HEK293 (cell line): Measurements from ENCODE around the gene AHSA1.
"Not testable (repeated sequence)": the region's sequence is repeated elsewhere in the genome, so short reads cannot be mapped to it uniquely, and the experiment has no call there.

Source experiments
- CTCF ChIA-PET: fragments of 350-600 bp; formaldehyde crosslinking; extraction: SDS; loops from one replicate; lab custom pipeline; 2021; ENCODE audit warnings: antibody characterized with exemption; lab: Yijun Ruan, JAX
- POLR2A ChIA-PET: fragments of 300-600 bp; formaldehyde crosslinking; extraction: SDS; loops from one replicate; lab custom pipeline; 2020; ENCODE audit warnings: antibody characterized with exemption, inconsistent platforms; lab: Yijun Ruan, JAX
- H3K27ac ChIP-seq: fragments of 200-500 bp; sonication (Bioruptor generic); 2 replicates; pipeline ENCODE4 v1.5.1; 2014; ENCODE audit warnings: low read depth, low read length, control low read depth, inconsistent platforms; ENCODE audit errors: extremely low read depth
- H3K36me3 ChIP-seq, 2 experiments: fragments of 200-500 bp in 1 of 2; sonication (Bioruptor generic) in 1 of 2; 1 replicate in 1 of 2; 2 replicates in 1 of 2; pipeline ENCODE4 v1.5.1; 2014 to 2017; ENCODE audit warnings: inconsistent platforms in 2 of 2, low read length in 2 of 2; ENCODE audit not compliant: control insufficient read depth in 2 of 2, insufficient read depth in 1 of 2
- H3K4me1 ChIP-seq: fragments of 200-500 bp; sonication (Bioruptor generic); 2 replicates; pipeline ENCODE4 v1.5.1; 2014; ENCODE audit warnings: mild to moderate bottlenecking, low read length, inconsistent platforms; ENCODE audit not compliant: control insufficient read depth, insufficient read depth
- H3K4me3 ChIP-seq: 2 replicates; pipeline ENCODE4 v1.5.1; 2011; ENCODE audit warnings: low read depth, mild to moderate bottlenecking, control low read depth, low read length, moderate library complexity
- H3K9me3 ChIP-seq: fragments of 200-500 bp; sonication (Bioruptor generic); 2 replicates; pipeline ENCODE4 v1.5.1; 2014; ENCODE audit warnings: low read depth, low read length, inconsistent platforms; ENCODE audit not compliant: control insufficient read depth, insufficient read depth
- FEZF1 ChIP-seq: fragments of 450-650 bp; formaldehyde crosslinking; IDR thresholded peaks from 2 replicates; pipeline ENCODE4 v1.5.1; 2016; ENCODE audit warnings: missing biosample characterization, missing genetic modification characterization
- HOXC10 ChIP-seq: sonication (generic); formaldehyde crosslinking; IDR thresholded peaks from 2 replicates; pipeline ENCODE4 v1.8.1; 2023; ENCODE audit warnings: mild to moderate bottlenecking, missing genetic modification reagents
- YY2 ChIP-seq: fragments of 450-650 bp; formaldehyde crosslinking; IDR thresholded peaks from 2 replicates; pipeline ENCODE4 v1.5.1; 2016; ENCODE audit warnings: missing biosample characterization, missing genetic modification characterization
- ZFHX2 ChIP-seq: fragments of 450-650 bp; formaldehyde crosslinking; conservative IDR thresholded peaks from 2 replicates; pipeline ENCODE4 v1.5.1; 2016; ENCODE audit warnings: missing biosample characterization, missing genetic modification characterization
- ZNF114 ChIP-seq: fragments of 450-650 bp; formaldehyde crosslinking; IDR thresholded peaks from 2 replicates; pipeline ENCODE4 v1.5.0; 2017; ENCODE audit warnings: missing biosample characterization, missing genetic modification characterization
- ZNF132 ChIP-seq: fragments of 450-650 bp; formaldehyde crosslinking; IDR thresholded peaks from 2 replicates; pipeline ENCODE4 v1.5.1; 2017; ENCODE audit warnings: missing biosample characterization, missing genetic modification characterization, borderline replicate concordance
- ZNF202 ChIP-seq: fragments of 450-650 bp; formaldehyde crosslinking; IDR thresholded peaks from 2 replicates; pipeline ENCODE4 v1.5.1; 2016; ENCODE audit warnings: missing biosample characterization, missing genetic modification characterization, borderline replicate concordance
- ZNF274 ChIP-seq, 2 experiments: fragments of 200-500 bp in 1 of 2; fragments of 450-650 bp in 1 of 2; sonication (Bioruptor generic) in 1 of 2; formaldehyde crosslinking in 1 of 2; IDR thresholded peaks; 2 replicates each; pipeline versions ENCODE4 v1.5.1 to v1.6.1; 2014 to 2016; ENCODE audit warnings: borderline replicate concordance in 1 of 2, inconsistent platforms in 1 of 2, low read length in 1 of 2, missing biosample characterization in 1 of 2, missing genetic modification characterization in 1 of 2
- ZNF292 ChIP-seq: fragments of 450-650 bp; formaldehyde crosslinking; IDR thresholded peaks from 2 replicates; pipeline ENCODE4 v1.5.1; 2016; ENCODE audit warnings: low read depth, missing biosample characterization, missing genetic modification characterization, borderline replicate concordance
- ZNF426 ChIP-seq: fragments of 450-650 bp; formaldehyde crosslinking; IDR thresholded peaks from 2 replicates; pipeline ENCODE4 v1.5.1; 2017; ENCODE audit warnings: missing biosample characterization, missing genetic modification characterization, mild to moderate bottlenecking, inconsistent platforms, moderate library complexity
- ZNF510 ChIP-seq: fragments of 450-650 bp; formaldehyde crosslinking; IDR thresholded peaks from 2 replicates; pipeline ENCODE4 v1.5.1; 2018; ENCODE audit warnings: mild to moderate bottlenecking, missing genetic modification characterization, missing biosample characterization; ENCODE audit not compliant: insufficient replicate concordance
- ZNF610 ChIP-seq: fragments of 450-650 bp; formaldehyde crosslinking; IDR thresholded peaks from 2 replicates; pipeline ENCODE4 v1.5.1; 2016; ENCODE audit warnings: missing biosample characterization, missing genetic modification characterization, borderline replicate concordance
- ZNF626 ChIP-seq: fragments of 450-650 bp; sonication (Bioruptor Pico); formaldehyde crosslinking; IDR thresholded peaks from 2 replicates; pipeline ENCODE4 v1.5.1; 2018; ENCODE audit warnings: missing biosample characterization, missing genetic modification characterization, inconsistent platforms
- ZNF670 ChIP-seq: fragments of 450-650 bp; formaldehyde crosslinking; IDR thresholded peaks from 2 replicates; pipeline ENCODE4 v1.5.1; 2016; ENCODE audit warnings: missing biosample characterization, missing genetic modification characterization, low read depth
- ZNF830 ChIP-seq: fragments of 450-650 bp; IDR thresholded peaks from 2 replicates; pipeline ENCODE4 v1.5.0; 2018; ENCODE audit warnings: missing biosample characterization, missing genetic modification characterization, low read depth, mild to moderate bottlenecking, moderate library complexity
- TF ChIP-seq, protein P1 (sequence below): fragments of 450-650 bp; IDR thresholded peaks from 2 replicates; pipeline ENCODE4 v1.5.1; 2018; ENCODE audit warnings: missing biosample characterization, mild to moderate bottlenecking, missing genetic modification characterization
- TF ChIP-seq, protein P2 (sequence below): fragments of 450-650 bp; formaldehyde crosslinking; IDR thresholded peaks from 2 replicates; pipeline ENCODE4 v1.5.1; 2016; ENCODE audit warnings: missing biosample characterization, missing genetic modification characterization
- TF ChIP-seq, protein P3 (sequence below): fragments of 450-650 bp; formaldehyde crosslinking; IDR thresholded peaks from 2 replicates; pipeline ENCODE4 v1.5.1; 2016; ENCODE audit warnings: missing biosample characterization, missing genetic modification characterization

The AHSA1 gene

DNA sequence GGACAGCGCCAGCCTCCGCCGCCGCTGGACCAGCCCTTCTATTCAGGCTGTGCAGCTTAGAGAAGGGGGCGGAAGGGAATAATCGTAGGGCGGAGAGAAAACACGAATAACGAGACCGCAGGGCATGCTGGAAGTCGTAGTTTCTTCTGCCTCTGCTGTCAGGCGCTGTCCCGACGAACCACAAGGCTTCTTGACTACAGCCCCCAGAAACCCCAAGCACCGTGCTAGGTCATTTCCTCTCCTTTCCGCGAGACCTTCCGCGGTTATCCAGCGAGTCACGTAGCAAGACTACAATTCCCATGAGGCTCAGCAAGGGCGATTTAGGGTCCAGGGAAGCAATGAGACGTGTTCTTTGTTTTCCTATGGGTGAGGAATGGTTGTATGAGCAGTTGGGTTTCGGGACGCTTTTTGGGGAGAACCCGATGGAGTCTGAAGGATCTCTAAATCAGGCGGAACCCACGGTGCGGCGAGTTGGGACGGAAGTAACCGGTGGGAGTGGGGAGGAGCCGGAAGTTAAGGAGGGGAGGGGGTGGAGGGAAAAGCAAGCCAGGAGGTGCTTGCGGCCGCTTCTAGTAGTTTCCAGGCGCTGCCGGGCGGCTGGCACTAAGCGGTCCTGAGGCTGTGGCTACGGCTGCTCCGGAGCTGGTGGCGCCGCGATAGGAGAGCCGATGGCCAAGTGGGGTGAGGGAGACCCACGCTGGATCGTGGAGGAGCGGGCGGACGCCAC, at the start of gene AHSA1, which contains the start of gene VIPAS39 (continued):
- no peak for TF ChIP-seq ZNF626 (tag by site-specific recombination)
- TF ChIP-seq, protein P1, sequence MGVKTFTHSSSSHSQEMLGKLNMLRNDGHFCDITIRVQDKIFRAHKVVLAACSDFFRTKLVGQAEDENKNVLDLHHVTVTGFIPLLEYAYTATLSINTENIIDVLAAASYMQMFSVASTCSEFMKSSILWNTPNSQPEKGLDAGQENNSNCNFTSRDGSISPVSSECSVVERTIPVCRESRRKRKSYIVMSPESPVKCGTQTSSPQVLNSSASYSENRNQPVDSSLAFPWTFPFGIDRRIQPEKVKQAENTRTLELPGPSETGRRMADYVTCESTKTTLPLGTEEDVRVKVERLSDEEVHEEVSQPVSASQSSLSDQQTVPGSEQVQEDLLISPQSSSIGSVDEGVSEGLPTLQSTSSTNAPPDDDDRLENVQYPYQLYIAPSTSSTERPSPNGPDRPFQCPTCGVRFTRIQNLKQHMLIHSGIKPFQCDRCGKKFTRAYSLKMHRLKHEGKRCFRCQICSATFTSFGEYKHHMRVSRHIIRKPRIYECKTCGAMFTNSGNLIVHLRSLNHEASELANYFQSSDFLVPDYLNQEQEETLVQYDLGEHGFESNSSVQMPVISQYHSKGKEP (tag by site-specific recombination): no peak
- TF ChIP-seq ZNF274 (IDR thresholded peaks at IDR 0.05; ENCODE audit: low read length): no peak
- no peak for TF ChIP-seq ZNF274 (tag by site-specific recombination; IDR thresholded peaks at IDR 0.05; ENCODE audit: borderline replicate concordance)
- TF ChIP-seq ZNF132: no peak
- no peak for TF ChIP-seq ZNF114 (tag by site-specific recombination)

DNA sequence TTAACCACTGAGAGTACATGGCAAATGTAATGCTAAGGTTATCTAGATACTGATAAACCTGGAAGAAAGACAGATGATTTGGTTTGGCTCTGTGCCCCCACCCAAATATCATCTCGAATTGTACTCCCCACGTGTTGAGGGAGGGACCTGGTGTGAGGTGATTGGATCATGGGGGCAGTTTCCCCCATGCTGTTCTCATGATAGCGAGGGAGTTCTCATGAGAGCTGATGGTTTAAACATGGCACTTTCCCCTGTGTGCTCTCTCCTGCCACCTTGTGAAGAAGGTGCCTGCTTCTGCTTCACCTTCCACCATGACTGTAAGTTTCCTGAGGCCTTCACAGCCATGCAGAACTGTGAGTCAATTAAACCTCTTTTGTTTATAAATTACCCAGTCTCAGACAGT, 48.8 kb upstream of the AHSA1 start:
- no peaks in the 10 kb centered on the region for H3K4me1 ChIP-seq
- H3K36me3 ChIP-seq: no peaks in the 10 kb centered on the region
- H3K9me3 ChIP-seq: no peaks in the 10 kb centered on the region
- CTCF ChIA-PET: interaction anchor here (0.6 to 1.0 kb wide), 3 partner anchors 11 to 256 kb away, joined by 3 to 6 read pairs (median 4); no protein-coding TSS in a partner anchor
- TF ChIP-seq YY2 (tag by site-specific recombination) (peak; percentile 46), ZNF292 (tag by site-specific recombination) (no peak), FEZF1 (tag by site-specific recombination) (no peak)
- H3K27ac ChIP-seq: no peak overlapping the region
- H3K4me3 ChIP-seq: no peak overlapping the region
- POLR2A ChIA-PET: no interaction called here

DNA sequence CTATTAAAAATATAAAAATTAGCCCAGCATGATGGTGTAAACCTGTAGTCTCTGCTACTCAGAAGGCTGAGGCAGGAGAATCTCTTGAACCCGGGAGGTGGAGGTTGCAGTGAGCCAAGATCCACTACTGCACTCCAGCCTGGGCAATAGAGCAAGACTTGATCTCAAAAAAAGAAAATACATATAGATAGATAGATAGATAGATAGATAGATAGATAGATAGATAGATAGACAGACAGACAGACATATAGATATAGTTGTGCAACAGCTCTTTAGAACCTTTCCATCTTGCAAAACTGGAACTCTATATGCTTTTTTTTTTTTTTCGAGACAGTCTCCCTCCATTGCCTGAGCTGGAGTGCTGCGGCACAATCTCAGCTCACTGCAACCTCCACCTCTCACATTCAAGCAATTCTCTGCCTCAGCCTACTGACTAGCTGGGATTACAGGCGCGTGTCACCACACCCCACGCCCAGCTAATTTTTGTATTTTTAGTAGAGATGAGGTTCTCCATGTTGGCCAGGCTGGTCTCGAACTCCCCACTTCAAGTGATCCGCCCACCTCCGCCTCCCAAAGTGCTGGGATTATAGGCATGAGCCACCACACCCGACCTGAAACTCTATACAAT, 42.4 kb upstream of the AHSA1 start:
- H3K27ac ChIP-seq, CTCF ChIA-PET, H3K9me3 ChIP-seq, H3K4me3 ChIP-seq, H3K36me3 ChIP-seq, H3K4me1 ChIP-seq: not testable (repeated sequence)
- POLR2A ChIA-PET: interaction anchor here (1.0 kb wide), 1 partner anchor 94 kb away, joined by 3 read pairs; no protein-coding TSS in a partner anchor
- 0 out of 2 replicates have a peak, but pooled peaks have one; percentile 16 for TF ChIP-seq ZFHX2 (tag by site-specific recombination)

DNA sequence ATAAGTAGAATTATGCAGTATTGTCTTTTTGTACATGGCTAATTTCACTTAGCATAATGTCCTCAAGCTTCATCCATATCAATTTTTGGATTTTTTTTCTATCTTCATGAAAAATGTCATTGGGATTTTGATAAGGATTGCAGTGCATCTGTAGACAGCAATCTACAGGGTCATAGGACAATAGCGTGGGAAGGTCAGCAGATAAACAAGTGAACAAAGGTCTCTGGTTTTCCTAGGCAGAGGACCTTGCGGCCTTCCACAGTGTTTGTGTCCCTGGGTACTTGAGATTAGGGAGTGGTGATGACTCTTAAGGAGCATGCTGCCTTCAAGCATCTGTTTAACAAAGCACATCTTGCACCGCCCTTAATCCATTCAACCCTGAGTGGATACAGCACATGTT, 41.8 kb upstream of the AHSA1 start:
- POLR2A ChIA-PET: interaction anchor here (1.0 kb wide), 1 partner anchor 95 kb away, joined by 3 read pairs; no protein-coding TSS in a partner anchor
- CTCF ChIA-PET: not testable (repeated sequence)

DNA sequence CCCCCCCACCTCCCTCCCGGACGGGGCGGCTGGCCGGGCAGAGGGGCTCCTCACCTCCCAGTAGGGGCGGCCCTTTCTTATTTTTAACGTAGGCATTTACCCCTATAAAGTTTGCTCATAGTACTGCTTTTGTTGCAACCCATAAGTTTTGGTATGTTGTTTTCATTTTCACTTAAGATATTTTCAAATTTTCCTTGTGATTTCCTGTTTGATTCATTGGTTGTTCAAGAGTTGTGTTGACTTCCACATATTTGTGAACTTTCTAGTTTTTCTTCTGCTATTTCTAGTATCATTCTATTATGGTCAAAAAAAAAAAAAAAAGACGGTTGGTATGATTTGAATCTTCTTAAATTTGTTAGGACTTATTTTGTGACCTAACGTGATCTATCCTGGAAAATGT, 41.1 kb upstream of the AHSA1 start:
- Histone ChIP-seq H3K4me1 (no peaks in the 10 kb centered on the region), H3K4me3 (no peak overlapping the region), H3K36me3 (peaks cover 0 to 3% of the 10 kb centered on the region in 2 experiments; a peak in 1 of 3 replicates), H3K9me3 (no peaks in the 10 kb centered on the region), H3K27ac (no peak overlapping the region)
- POLR2A ChIA-PET: no interaction called here
- CTCF ChIA-PET: no interaction called here
- TF ChIP-seq HOXC10 (CRISPR knock-in tag) (no peak), ZNF510 (tag by site-specific recombination) (no peak), ZNF830 (tag by site-specific recombination) (no peak), ZNF670 (no peak), ZNF426 (tag by site-specific recombination) (no peak), ZNF610 (tag by site-specific recombination) (no peak), ZNF202 (tag by site-specific recombination) (no peak)
- TF ChIP-seq, protein P2, sequence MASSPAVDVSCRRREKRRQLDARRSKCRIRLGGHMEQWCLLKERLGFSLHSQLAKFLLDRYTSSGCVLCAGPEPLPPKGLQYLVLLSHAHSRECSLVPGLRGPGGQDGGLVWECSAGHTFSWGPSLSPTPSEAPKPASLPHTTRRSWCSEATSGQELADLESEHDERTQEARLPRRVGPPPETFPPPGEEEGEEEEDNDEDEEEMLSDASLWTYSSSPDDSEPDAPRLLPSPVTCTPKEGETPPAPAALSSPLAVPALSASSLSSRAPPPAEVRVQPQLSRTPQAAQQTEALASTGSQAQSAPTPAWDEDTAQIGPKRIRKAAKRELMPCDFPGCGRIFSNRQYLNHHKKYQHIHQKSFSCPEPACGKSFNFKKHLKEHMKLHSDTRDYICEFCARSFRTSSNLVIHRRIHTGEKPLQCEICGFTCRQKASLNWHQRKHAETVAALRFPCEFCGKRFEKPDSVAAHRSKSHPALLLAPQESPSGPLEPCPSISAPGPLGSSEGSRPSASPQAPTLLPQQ (tag by site-specific recombination): no peak
- TF ChIP-seq, protein P3, sequence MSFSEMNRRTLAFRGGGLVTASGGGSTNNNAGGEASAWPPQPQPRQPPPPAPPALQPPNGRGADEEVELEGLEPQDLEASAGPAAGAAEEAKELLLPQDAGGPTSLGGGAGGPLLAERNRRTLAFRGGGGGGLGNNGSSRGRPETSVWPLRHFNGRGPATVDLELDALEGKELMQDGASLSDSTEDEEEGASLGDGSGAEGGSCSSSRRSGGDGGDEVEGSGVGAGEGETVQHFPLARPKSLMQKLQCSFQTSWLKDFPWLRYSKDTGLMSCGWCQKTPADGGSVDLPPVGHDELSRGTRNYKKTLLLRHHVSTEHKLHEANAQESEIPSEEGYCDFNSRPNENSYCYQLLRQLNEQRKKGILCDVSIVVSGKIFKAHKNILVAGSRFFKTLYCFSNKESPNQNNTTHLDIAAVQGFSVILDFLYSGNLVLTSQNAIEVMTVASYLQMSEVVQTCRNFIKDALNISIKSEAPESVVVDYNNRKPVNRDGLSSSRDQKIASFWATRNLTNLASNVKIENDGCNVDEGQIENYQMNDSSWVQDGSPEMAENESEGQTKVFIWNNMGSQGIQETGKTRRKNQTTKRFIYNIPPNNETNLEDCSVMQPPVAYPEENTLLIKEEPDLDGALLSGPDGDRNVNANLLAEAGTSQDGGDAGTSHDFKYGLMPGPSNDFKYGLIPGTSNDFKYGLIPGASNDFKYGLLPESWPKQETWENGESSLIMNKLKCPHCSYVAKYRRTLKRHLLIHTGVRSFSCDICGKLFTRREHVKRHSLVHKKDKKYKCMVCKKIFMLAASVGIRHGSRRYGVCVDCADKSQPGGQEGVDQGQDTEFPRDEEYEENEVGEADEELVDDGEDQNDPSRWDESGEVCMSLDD (tag by site-specific recombination): no peak

More for the DNA sequence above, 41.8 kb upstream of the AHSA1 start:
- not testable (repeated sequence) for H3K4me1 ChIP-seq, H3K4me3 ChIP-seq, H3K9me3 ChIP-seq, H3K27ac ChIP-seq, H3K36me3 ChIP-seq
